ENCODE measurements around the gene MALAT1. TPM values are rescaled to one million over a fixed set of nuclear protein-coding genes. Genes with fewer than 3 reads are reported as not detected.

Gene MALAT1
- total and polyA plus RNA-seq, 2 experiments from 2014 or later, result 2,206 to 6,020 TPM

DNA sequence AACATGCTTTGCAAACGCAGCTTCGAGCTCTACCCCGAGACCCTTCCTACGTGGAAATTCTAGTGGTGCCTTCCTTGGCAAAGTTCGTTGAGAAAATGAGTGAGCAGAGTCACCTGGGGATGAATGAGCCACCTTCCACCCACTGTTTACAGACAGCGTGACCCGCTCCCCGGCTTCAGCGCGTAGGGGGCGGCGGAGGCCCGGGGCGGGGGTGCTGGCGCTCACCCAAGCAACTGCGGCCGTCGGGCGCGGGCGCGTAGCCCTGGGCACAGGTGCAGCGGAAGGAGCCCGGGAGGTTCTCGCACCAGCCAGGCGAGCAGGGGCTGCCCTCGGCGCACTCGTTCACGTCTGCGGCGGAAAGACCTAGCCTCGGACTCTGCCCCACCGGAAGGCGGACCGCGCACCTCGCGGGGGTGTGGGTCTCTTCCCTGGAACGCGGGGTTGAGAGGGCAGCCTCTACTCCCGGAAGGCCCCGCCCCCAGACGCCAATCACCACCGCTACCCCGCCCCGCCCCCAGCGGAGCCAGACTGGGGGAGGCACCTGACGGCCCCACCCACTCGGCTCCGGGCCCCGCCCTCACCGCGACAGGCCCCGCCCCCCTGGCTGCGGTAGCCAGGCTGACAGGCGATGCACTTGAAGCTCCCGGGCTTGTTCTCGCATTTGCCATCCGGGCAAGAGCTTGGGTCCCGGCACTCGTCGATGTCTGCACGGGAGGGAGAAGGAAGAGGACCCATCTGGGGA lies 47.5 kb downstream of the MALAT1 start:
- peak; percentile 95 for DNase-seq (ENCODE audit: low spot score)
- Histone ChIP-seq H3K9me2 (ENCODE audit: insufficient read depth) (no peaks in the 10 kb centered on the region), H3K36me3 (ENCODE audit: insufficient read depth) (no peaks in the 10 kb centered on the region), H3K27ac (ENCODE audit: low read depth) (no peak overlapping the region), H2AFZ (peak overlapping the region; percentile 81; the same call in 1 of the 2 replicates), H3K4me1 (ENCODE audit: insufficient read depth) (peaks cover 13% of the 10 kb centered on the region), H3K4me2 (peak overlapping the region; percentile 88), H3K79me2 (replicated peaks; ENCODE audit: insufficient read depth) (no peaks in the 10 kb centered on the region), H4K20me1 (replicated peaks; ENCODE audit: insufficient read depth) (peaks cover 3% of the 10 kb centered on the region; the same call in 1 of the 2 replicates), H3K27me3 (ENCODE audit: insufficient read depth) (peaks cover 73% of the 10 kb centered on the region), H3K4me3 (peak overlapping the region; percentile 68), H3F3A (replicated peaks; ENCODE audit: low read depth) (peaks cover 15% of the 10 kb centered on the region; the same call in 1 of the 2 replicates)
- no peaks in the 10 kb centered on the region; the same call in 2 of the 3 replicates for H3K36me3 Mint-ChIP-seq (ENCODE audit: low read depth)
- peak; percentile 67 for ATAC-seq
- TF ChIP-seq, protein P1, sequence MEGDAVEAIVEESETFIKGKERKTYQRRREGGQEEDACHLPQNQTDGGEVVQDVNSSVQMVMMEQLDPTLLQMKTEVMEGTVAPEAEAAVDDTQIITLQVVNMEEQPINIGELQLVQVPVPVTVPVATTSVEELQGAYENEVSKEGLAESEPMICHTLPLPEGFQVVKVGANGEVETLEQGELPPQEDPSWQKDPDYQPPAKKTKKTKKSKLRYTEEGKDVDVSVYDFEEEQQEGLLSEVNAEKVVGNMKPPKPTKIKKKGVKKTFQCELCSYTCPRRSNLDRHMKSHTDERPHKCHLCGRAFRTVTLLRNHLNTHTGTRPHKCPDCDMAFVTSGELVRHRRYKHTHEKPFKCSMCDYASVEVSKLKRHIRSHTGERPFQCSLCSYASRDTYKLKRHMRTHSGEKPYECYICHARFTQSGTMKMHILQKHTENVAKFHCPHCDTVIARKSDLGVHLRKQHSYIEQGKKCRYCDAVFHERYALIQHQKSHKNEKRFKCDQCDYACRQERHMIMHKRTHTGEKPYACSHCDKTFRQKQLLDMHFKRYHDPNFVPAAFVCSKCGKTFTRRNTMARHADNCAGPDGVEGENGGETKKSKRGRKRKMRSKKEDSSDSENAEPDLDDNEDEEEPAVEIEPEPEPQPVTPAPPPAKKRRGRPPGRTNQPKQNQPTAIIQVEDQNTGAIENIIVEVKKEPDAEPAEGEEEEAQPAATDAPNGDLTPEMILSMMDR (conservative IDR thresholded peaks at IDR 0.05; ENCODE audit: low read depth in 2 of 2), result no peak
- peak; percentile 72 for TF ChIP-seq EZH2 (IDR thresholded peaks at IDR 0.05; ENCODE audit: low read depth, unreplicated experiment)
- no peak for TF ChIP-seq CREB1 (CRISPR knock-in tag; IDR thresholded peaks at IDR 0.05; ENCODE audit: low read depth)
- no peak overlapping the region for H3K27ac Mint-ChIP-seq
- H3K27me3 Mint-ChIP-seq (ENCODE audit: insufficient read depth, low read depth, poor library complexity), result peaks cover 53% of the 10 kb centered on the region
- H3K9me3 Mint-ChIP-seq, result no peaks in the 10 kb centered on the region; the same call in 2 of the 3 replicates
- peaks cover 22% of the 10 kb centered on the region for H3K4me1 Mint-ChIP-seq
- H3K4me3 Mint-ChIP-seq, result peak overlapping the region; percentile 63

DNA sequence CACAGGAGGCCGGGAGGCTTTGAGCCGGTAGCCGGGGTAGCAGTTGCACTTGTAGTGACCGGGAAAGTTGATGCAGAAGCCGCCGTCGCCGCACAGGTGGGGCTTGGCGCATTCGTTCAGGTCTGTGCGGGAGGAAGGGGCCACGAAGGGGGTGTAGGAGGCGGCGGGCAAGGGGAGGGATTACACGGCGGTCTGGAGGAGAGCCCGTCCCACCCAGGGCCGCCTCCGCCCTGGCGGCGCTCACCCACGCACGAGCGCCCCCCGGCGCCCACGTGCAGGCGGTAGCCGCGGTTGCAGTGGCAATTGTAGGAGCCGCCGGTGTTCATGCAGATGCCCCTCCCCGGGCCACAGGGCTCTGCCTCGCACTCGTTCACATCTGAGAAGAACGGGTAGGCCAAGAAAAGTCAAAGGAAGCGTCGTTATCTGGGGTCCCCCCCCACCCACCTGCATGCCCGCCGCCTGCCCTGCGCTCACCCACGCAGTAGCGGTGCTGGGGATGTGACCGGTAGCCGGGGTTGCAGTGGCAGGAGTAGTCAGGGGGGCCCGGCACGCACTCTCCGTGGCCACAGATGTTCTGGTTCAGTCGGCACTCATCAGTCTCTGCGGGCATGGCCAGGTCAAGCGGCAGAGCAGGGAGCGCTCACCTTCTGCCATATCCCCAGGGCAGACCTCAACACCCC lies 48.7 kb downstream of the MALAT1 start:
- peaks cover 56% of the 10 kb centered on the region for H3K27me3 Mint-ChIP-seq (ENCODE audit: insufficient read depth, low read depth, poor library complexity)
- Histone ChIP-seq H3K4me3 (peak overlapping the region; percentile 68; the same call in 1 of the 2 replicates), H4K20me1 (replicated peaks; ENCODE audit: insufficient read depth) (peaks cover 3% of the 10 kb centered on the region; the same call in 1 of the 2 replicates), H3K27me3 (ENCODE audit: insufficient read depth) (peaks cover 73% of the 10 kb centered on the region), H3K36me3 (ENCODE audit: insufficient read depth) (no peaks in the 10 kb centered on the region), H3K4me1 (ENCODE audit: insufficient read depth) (peaks cover 13% of the 10 kb centered on the region), H3K4me2 (peak overlapping the region; percentile 88), H2AFZ (no peak overlapping the region), H3F3A (replicated peaks; ENCODE audit: low read depth) (peaks cover 21% of the 10 kb centered on the region; the same call in 1 of the 2 replicates), H3K27ac (ENCODE audit: low read depth) (no peak overlapping the region), H3K9me2 (ENCODE audit: insufficient read depth) (no peaks in the 10 kb centered on the region), H3K79me2 (replicated peaks; ENCODE audit: insufficient read depth) (no peaks in the 10 kb centered on the region)
- H3K4me1 Mint-ChIP-seq, result peaks cover 34% of the 10 kb centered on the region
- DNase-seq (ENCODE audit: low spot score) (peak; percentile 54), ATAC-seq (peak; percentile 6)
- TF ChIP-seq NANOG (IDR thresholded peaks at IDR 0.05; ENCODE audit: borderline replicate concordance) (no peak), REST (IDR thresholded peaks at IDR 0.05; ENCODE audit: unreplicated experiment) (no peak), POLR2AphosphoS5 (IDR thresholded peaks at IDR 0.05; ENCODE audit: low read depth) (no peak), CREB1 (CRISPR knock-in tag; IDR thresholded peaks at IDR 0.05; ENCODE audit: low read depth) (no peak)
- TF ChIP-seq, protein P2, sequence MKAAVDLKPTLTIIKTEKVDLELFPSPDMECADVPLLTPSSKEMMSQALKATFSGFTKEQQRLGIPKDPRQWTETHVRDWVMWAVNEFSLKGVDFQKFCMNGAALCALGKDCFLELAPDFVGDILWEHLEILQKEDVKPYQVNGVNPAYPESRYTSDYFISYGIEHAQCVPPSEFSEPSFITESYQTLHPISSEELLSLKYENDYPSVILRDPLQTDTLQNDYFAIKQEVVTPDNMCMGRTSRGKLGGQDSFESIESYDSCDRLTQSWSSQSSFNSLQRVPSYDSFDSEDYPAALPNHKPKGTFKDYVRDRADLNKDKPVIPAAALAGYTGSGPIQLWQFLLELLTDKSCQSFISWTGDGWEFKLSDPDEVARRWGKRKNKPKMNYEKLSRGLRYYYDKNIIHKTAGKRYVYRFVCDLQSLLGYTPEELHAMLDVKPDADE (IDR thresholded peaks at IDR 0.05), result no peak
- TF ChIP-seq, protein P1 (conservative IDR thresholded peaks at IDR 0.05; ENCODE audit: low read depth in 2 of 2), result peak in 1 of 2 experiments; percentile 69; a peak in 3 of 4 replicates
- H3K36me3 Mint-ChIP-seq (ENCODE audit: low read depth), result no peaks in the 10 kb centered on the region; the same call in 2 of the 3 replicates
- H3K9me3 Mint-ChIP-seq, result no peaks in the 10 kb centered on the region; the same call in 2 of the 3 replicates
- H3K4me3 Mint-ChIP-seq, result no peak overlapping the region; the same call in 2 of the 3 replicates
- no peak overlapping the region for H3K27ac Mint-ChIP-seq

All from GM23338 (cell line).